GM19328 (cell line): ENCODE results near the gene SRPK1.

Experiments
- ATAC-seq: cut with Tn5 transposase; IDR thresholded peaks from one replicate; pipeline ENCODE4 v1.9.1; 2021; ENCODE audit warnings: mild to moderate bottlenecking, moderate library complexity; ENCODE audit not compliant: unreplicated experiment

SRPK1 gene

GRCh38 chr6:35903679-35904078 is 17.2 kb downstream of the SRPK1 start:
- ATAC-seq: no peak

GRCh38 chr6:35900448-35900847 is 20.4 kb downstream of the SRPK1 start:
- no peak for ATAC-seq

GRCh38 chr6:35898003-35898402 is 22.9 kb downstream of the SRPK1 start:
- ATAC-seq: no peak

DNA sequence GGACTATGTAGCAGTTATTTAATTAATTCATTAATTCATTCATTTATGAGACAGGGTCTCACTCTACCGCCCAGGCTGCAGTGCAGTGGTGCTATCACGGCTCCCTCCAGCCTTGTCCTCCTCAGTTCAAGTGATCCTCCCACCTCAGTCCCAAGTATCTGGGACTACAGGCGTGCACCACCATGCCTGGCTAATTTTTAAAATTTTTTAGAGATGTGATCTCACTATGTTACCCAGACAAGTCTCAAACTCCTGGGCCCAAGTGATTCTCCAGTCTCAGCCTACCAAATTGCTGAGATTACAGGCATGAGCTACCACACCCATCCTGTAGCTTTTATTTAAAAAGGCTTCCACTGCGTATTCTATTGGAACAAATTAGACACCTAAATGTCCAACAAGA is 23.4 kb downstream of the SRPK1 start:
- ATAC-seq: no peak

DNA sequence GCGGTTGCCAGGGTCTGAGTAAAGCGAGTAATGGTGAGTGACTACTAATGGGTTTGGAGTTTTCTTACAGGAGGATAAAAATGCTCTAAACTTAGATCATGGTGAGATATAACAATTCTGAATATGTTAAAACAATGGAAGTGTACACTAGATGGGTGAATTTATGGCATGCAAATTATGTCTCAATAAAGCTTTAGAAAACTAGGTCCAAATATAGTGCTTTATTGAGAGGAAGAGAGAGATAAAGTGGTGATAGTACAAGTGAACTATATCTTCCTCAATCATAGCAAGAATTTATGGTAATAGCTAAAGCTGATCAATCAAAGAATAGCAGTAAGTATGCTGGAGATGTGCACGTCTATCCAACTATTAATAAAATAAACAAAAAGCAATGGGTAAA is 23.9 kb downstream of the SRPK1 start:
- ATAC-seq: no peak

GRCh38 chr6:35896228-35896627 is 24.7 kb downstream of the SRPK1 start:
- no peak for ATAC-seq

DNA sequence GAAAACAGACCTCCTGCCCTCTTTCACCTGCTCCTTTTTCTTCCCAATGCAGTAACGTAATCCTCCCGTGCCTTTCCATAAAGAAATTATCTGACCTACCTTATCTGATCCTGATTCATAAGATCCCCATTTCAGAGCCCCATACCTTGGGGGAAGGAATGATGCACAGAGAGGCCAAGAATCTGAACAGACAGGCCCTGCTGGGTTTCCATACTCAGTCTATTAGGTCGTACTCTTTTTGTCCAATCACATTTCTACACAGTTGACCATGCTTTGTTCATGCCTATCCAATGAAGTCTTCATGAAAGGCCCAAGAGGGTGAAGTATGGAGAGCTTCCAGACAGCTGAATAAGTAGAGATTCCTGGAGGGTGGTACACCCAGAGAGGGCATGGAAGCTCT is 25.3 kb downstream of the SRPK1 start:
- ATAC-seq: no peak

GRCh38 chr6:35894776-35895175 is 26.1 kb downstream of the SRPK1 start:
- no peak for ATAC-seq

DNA sequence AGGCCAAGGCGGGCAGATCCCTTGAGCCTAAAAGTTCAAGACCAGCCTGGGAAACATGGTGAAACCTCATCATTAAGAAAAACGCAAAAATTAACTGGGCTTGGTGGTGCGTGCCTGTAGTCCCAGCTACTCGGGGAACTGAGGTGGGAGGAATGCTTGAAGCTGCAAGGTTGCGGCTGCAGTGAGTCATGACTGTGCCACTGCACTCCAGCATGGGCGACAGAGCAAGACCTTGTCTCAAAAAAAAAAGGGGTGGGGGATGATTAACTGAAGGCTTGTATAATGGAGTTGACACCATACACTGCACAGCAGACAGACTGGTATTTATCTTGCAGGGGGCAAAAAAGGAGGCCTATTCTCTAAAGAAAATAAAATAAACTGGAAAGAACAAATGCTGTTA is 27.7 kb downstream of the SRPK1 start:
- ATAC-seq: no peak

DNA sequence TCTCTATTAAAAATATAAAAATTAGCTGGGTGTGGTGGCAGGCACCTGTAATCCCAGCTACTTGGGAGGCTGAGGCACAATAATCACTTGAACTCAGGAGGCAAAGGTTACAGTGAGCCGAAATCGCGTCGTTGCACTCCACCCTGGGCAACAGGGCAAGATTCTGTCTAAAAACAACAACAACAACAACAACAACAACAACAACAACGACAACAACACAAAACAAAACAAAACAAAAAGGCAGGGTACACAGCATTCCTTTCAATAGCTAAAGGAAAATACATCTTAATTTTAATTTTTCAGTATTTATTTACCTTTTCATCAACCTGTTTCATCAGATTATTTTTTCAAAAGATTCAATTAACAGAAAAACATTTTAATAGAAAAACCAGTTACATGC is 28.4 kb downstream of the SRPK1 start:
- ATAC-seq: no peak

GRCh38 chr6:35879151-35879550 is 41.7 kb downstream of the SRPK1 start:
- no peak for ATAC-seq

GRCh38 chr6:35876902-35877301 is 44.0 kb downstream of the SRPK1 start:
- no peak for ATAC-seq

DNA sequence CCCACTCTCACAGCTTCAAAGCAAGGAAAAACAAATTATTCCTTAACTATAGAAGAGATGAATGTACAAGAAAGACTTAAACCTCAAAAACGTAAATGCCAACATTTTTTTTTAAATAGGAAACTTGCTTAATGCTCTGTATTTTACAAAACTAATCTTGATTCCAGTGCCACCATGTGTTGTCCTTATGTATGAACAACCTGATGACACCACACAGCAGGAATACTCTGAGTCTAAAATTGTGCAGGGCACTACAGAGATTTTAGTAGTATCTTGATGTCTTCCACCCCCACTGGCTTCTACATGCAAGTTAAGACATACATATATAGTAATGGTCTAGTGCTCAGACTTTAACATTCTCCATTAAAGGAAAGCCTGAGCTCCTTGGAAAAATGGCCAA is 46.2 kb downstream of the SRPK1 start:
- no peak for ATAC-seq

DNA sequence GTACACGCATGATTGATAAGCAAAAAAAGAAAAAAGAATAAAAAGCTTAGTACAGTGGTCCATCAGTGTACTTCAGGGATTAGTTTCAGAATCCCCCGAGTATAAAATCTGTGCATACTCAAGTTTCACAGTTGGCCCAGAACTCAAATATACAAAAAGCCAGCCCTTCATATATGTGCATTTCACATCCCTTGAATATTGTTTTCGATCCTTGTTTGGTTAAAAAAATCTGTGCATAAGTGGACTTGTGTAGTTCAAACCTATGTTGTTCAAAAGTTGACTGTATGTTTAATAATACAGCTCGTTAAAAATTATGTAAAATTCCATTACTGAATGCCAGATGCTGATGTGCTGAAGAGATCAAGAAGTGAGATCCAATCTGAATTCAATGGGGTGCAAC is 61.5 kb downstream of the SRPK1 start:
- ATAC-seq: no peak

DNA sequence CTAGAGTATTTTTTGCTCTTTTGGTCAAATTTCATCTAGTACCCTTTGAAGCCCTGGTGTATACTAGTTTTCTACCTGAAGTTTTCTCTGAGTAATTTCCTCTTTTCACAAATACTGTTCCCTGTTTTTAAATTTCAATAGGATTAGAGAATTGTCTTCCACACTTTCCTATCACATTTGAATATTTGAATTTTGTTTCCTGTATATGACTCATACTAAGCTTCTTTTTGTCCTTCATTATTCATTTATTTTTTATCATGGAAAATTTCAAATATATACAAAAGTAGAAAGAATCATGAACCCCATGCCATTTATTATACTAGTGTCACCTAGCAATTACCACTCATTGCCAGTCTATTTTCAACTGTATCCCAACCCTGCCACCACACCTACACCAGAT is 63.0 kb downstream of the SRPK1 start:
- no peak for ATAC-seq

GRCh38 chr6:35856250-35856649 is 64.6 kb downstream of the SRPK1 start:
- no peak for ATAC-seq

GRCh38 chr6:35852994-35853393 is 67.9 kb downstream of the SRPK1 start:
- ATAC-seq: no peak

GRCh38 chr6:35850208-35850607 is 70.7 kb downstream of the SRPK1 start:
- ATAC-seq: no peak

DNA sequence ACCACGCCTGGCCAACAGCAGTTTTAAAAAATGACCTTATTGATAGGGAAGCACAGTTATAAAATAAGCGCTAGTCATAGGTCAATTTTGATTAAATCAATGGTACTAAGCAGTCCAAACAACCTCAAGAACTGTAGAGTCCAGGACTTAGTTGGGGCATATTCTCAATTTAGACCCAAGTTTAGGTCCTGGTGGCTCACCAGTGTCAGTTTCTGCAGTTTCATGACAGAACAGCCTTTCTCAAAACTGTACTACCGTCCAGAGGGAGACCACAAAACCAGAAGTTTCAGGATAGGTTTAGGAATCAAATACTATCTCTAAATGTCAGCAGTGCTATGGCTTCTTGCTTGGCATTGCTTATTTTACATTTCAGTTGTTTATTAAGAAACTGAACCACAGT is 76.6 kb downstream of the SRPK1 start:
- no peak for ATAC-seq

DNA sequence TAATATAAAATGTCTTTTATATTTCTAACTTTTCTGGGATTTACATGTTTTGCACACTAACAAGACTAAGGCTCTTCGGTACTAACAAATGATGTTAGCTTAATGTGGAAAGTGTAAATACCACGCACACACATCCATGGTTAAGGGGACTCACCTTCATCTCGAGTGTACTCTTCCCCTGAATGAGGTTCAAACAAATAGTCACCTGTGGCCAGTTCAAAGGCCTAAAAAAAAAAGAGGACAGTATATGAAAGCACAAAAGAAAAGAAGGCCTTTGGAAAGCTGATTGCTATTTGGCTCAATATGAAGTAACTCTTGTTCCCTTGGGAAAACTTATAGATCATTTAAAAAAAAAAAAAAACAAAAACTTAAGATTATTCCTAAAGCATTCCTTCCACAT is 78.5 kb downstream of the SRPK1 start:
- ATAC-seq: no peak

DNA sequence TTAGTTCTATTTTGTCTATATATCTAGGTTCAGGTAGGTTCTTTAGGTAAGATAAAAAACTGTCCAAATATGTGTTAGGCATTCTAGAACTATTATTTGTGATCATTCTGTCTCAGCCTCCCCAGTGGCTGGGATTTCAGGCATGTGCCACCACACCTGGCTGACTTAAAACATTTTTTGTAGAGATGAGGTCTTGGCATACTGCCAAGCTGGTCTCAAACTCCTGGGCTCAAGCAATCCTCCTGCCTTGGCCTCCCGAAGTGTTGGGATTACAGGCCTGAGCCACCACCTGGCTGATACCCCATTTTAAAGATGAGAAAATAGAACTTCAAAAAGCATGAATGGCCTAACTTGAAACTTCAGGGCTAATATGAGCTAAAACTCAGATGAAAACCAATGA is 81.9 kb downstream of the SRPK1 start:
- ATAC-seq: no peak

- no peak for ATAC-seq
These were observed 87.4 kb downstream of the SRPK1 start for GRCh38 chr6:35833536-35833935.

- no peak for ATAC-seq
These were observed 89.5 kb downstream of the SRPK1 start for GRCh38 chr6:35831257-35832007.
